HG03439 (cell line): Measurements from ENCODE around the gene RUNX2.
"Not testable (repeated sequence)": the region's sequence is repeated elsewhere in the genome, so short reads cannot be mapped to it uniquely, and the experiment has no call there.

Experiments
- ATAC-seq: cut with Tn5 transposase; IDR thresholded peaks from one replicate; pipeline ENCODE4 v1.9.1; 2021; ENCODE audit warnings: mild to moderate bottlenecking, moderate library complexity; ENCODE audit not compliant: unreplicated experiment

Gene RUNX2

GRCh38 chr6:45663251-45664221, 335.4 kb downstream of the RUNX2 start:
- no peak for ATAC-seq

DNA sequence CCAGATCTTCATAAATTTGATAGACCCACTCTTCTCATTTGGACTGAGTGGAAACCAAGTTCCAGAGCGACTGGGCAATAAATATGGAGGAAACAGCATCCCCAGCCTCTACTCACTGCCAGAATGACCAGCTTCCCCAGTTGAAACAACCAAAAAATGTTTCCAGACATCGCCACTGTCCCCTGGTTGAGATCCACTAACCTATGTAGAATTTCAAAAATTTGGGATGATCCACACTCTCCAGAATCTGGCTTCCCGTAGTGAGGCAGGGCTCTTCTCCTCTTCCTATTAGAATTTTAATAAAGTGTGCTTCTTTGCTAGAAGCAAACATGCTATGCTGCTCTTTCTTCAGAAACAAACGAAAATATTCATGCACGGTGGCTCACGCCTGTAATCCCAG, 336.6 kb downstream of the RUNX2 start:
- no peak for ATAC-seq

GRCh38 chr6:45665859-45666258, 337.7 kb downstream of the RUNX2 start:
- no peak for ATAC-seq

DNA sequence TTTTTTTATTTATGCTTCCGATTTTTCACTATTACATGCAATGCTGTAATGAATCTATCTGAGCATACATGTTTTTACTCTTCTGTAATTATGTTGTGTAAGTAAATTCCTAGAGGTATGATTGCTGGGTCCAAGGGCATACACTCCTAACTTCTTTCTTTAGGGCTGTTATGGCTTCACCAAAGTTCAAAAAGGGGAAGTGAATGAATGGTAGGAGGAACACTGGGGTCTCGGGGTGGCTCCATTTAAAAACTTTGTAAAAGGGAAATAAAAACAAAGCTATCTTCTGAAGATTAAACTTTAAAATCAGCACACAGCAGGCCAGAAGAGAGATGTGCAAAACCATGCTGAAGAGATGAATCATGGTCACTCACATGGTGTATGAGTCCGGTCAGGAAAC, 338.7 kb downstream of the RUNX2 start:
- no peak for ATAC-seq

DNA sequence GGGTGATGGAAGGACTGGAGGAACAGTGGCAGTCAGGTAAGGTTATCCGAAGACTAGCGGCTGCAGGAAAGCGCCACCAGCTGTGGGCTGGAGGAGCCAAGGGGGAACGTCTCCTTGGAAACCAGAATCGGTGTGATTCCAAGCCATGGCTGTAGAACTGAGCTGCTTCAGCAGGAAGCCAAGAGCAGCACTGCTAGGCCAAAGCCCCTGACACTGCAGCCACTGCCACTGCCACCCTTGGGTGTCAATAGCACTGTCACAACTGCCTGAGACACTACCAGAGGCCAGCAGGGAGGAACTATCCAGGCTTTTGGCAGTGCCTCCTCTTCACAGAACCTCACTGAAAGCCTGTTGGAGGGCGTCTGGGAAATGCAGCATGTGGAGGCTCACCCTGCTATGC, 339.2 kb downstream of the RUNX2 start:
- ATAC-seq = no peak

DNA sequence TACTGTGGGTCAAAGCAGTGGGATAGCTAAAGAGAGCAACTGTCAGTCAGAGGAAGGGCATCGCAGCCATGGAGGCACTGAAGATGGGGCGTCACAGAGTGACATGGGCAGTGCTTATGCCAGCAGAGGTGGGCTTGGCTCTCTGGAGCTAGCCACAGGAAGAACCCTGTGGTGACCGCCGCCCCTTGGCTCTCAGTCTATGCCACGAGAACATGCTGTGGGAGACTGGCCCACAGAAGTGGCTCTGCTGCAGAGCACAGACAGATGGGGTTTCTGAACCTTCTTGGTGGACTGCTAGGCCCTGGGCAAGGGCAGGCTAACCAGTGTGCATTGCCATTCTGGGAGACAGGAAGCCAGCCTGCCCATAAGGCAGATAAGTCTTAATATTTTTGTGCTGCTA, 339.6 kb downstream of the RUNX2 start:
- no peak for ATAC-seq

DNA sequence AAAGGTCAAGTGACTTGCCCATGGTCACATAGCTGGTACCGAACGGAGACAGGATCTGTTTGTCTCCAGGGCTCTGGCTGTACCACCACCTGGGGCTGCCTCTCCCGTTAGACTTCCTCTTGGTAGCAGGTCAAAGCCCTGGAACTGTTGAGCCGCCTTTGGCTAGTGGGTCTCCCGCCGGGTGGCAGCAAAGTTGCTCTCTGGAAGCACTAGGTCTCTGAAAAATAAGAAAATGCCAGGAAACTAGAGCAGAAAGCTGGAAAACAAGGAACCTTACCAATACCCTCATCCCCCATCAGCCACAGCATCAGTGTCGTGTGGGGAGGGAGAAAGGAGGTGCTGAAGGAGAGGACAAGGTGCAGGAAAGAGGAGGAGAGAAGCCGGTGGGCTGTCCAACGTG, 340.6 kb downstream of the RUNX2 start:
- ATAC-seq = no peak

DNA sequence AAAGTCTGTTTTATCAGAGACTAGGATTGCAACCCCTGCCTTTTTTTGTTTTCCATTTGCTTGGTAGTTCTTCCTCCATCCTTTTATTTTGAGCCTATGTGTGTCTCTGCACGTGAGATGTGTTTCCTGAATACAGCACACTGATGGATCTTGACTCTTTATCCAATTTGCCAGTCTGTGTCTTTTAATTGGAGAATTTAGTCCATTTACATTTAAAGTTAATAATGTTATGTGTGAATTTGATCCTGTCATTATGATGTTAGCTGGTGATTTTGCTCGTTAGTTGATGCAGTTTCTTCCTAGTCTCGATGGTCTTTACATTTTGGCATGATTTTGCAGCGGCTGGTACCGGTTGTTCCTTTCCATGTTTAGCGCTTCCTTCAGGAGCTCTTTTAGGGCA, 345.0 kb downstream of the RUNX2 start:
- not testable (repeated sequence) for ATAC-seq

DNA sequence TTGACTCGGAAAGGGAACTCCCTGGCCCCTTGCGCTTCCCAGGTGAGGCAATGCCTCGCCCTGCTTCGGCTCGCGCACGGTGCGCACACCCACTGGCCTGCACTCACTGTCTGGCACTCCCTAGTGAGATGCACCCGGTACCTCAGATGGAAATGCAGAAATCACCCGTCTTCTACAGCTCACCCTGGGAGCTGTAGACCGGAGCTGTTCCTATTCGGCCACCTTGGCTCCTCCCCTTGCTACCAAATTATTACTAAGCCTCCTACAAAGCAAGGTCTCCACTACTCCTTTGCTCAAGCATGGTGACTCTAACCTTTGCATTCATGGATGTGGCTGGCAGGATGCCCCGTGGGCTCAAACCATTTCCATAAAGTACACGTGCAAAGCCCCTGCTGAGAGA, 347.0 kb downstream of the RUNX2 start:
- not testable (repeated sequence) for ATAC-seq

DNA sequence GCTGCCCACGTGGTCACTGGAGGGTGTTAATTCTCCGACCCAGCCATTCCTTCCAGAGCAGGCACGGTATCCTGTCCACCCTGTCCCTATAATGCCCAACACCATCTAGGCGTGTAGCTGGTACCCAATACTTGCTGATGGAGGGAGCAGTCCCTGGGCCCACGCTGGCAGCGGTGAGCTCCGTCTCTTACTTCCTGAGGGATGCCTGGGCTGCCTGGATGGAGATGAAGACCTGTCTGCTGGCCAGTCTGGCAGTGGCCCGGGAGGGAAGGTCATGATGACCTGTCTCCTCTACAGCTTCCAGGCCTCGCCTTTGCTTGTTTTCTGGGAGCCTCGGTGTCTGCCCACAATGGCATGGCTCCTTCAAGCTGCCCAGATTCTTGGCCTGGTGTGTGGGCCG, 347.5 kb downstream of the RUNX2 start:
- no peak for ATAC-seq

DNA sequence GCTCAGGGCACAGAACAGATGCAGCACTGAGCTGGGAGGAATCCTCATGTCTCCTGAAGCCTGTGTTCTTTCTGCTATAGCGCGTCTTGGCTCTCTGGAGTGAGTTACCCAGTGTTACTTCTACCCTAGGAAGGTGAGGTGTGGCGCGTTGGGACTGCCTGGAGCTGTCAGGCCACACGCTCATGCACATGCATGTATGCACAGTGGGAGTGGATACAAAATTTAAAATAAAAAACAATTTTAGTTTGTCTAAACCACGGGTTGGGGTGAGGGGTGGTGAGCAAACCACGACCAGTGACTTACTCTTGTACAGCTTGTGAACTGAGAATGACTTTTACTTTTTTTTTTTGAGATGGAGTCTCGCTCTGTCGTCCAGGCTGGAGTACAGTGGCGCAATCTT, 348.2 kb downstream of the RUNX2 start:
- ATAC-seq = no peak

DNA sequence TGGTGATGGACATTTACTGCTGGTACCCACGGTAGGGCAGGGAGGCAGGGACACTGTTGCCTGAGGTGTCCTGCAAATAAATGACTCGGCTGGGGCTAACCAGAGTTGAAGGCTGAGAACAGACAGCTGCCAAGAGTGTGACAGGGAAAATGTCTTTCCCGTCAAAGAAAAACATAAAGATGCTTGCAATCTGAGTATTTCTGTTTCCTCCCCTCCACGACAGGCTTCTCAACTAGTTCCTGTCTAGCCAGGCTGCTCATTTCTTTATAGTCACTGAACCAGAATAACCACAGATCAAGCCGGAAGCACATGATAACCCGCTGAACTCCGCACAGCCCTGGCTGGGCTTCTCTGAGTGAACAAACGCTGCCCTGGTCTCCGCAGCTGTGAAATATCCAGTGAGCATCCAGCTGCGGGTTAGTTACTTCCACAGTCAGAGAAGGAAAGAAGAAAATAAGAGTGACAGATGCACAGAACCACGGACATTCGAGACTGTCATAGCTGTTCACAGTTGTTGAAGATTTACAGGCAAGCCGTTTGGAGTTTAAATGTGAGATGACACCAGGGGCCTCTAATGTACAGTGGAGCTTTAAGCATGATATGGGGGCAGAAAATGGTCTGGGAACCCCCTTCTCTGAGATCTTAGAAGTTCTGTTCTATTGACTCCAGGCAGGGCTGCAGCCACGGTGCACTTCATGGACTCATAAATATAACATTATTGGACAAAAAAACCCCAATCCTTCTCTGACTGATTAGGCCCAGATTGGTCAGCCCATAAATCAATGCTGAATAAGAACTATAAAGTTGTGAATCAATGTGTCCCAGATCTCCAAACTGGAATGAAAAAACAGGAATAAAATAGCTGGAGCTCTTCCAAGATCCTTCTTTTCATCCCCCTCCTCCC, 349.5 kb downstream of the RUNX2 start:
- peak; percentile 55 for ATAC-seq

DNA sequence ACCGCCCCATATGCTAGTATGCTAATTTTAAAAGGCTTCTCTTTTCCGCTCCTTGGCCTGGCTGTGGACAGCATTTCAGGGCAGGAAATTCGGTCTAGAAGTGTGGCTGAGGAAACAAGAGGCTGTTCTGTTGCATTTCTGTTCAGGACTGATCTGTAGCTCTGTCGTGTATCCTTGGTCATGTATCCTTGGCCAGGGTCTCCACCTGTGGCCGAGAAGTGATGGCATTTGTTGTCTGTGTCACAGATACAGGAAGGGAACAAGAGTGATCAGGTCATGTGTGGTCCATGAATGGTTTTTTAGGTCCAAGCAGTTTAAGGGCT, 350.1 kb downstream of the RUNX2 start:
- no peak for ATAC-seq

GRCh38 chr6:45679163-45679562, 351.0 kb downstream of the RUNX2 start:
- ATAC-seq = no peak

GRCh38 chr6:45679631-45680030, 351.5 kb downstream of the RUNX2 start:
- no peak for ATAC-seq

- peak; percentile 96 for ATAC-seq
Observed at GRCh38 chr6:45681860-45682511, 353.9 kb downstream of the RUNX2 start.

GRCh38 chr6:45684476-45684875, 356.3 kb downstream of the RUNX2 start:
- ATAC-seq = no peak

GRCh38 chr6:45685076-45685475, 356.9 kb downstream of the RUNX2 start:
- no peak for ATAC-seq

- peak; percentile 28 for ATAC-seq
Observed at GRCh38 chr6:45686841-45687569, 358.9 kb downstream of the RUNX2 start.

GRCh38 chr6:45687570-45687969, 359.4 kb downstream of the RUNX2 start:
- peak; percentile 77 for ATAC-seq

GRCh38 chr6:45688180-45688579, 360.1 kb downstream of the RUNX2 start:
- no peak for ATAC-seq
